A549 (cell line): Measurements from ENCODE around the gene SOHLH2.

Experiments used
- CBX8 ChIP-seq: fragments of 200-600 bp; sonication (generic); IDR thresholded peaks from 2 replicates; pipeline ENCODE4 v1.6.1; 2016
- MAX ChIP-seq: IDR thresholded peaks from 2 replicates; pipeline ENCODE4 v1.6.1; 2012
- MYC ChIP-seq: IDR thresholded peaks from 2 replicates; pipeline ENCODE4 v1.6.1; 2012; ENCODE audit warnings: mild to moderate bottlenecking, inconsistent platforms, low read length, improper control_type of control experiment, borderline replicate concordance
- PBX3 ChIP-seq: IDR thresholded peaks from 2 replicates; pipeline ENCODE4 v1.6.1; 2012
- POLR2A ChIP-seq: IDR thresholded peaks from 2 replicates; pipeline ENCODE4 v1.6.1; 2012; ENCODE audit warnings: mild to moderate bottlenecking, low read length
- TF ChIP-seq, protein P1 (sequence below): fragments of >200 bp; sonication (Bioruptor Twin); formaldehyde crosslinking; IDR thresholded peaks from 3 replicates; pipeline ENCODE4 v1.5.1; 2016

GRCh38 chr13:36134632-36135031 lies 79.7 kb downstream of the SOHLH2 start:
- no peak for TF ChIP-seq POLR2A
- TF ChIP-seq, protein P1, sequence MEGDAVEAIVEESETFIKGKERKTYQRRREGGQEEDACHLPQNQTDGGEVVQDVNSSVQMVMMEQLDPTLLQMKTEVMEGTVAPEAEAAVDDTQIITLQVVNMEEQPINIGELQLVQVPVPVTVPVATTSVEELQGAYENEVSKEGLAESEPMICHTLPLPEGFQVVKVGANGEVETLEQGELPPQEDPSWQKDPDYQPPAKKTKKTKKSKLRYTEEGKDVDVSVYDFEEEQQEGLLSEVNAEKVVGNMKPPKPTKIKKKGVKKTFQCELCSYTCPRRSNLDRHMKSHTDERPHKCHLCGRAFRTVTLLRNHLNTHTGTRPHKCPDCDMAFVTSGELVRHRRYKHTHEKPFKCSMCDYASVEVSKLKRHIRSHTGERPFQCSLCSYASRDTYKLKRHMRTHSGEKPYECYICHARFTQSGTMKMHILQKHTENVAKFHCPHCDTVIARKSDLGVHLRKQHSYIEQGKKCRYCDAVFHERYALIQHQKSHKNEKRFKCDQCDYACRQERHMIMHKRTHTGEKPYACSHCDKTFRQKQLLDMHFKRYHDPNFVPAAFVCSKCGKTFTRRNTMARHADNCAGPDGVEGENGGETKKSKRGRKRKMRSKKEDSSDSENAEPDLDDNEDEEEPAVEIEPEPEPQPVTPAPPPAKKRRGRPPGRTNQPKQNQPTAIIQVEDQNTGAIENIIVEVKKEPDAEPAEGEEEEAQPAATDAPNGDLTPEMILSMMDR: no peak
- no peak for TF ChIP-seq MYC
- TF ChIP-seq CBX8: no peak
- TF ChIP-seq PBX3: no peak
- no peak for TF ChIP-seq MAX
